T-helper 1 cell treated with Interleukin-12 subunit alpha and Interleukin-12 subunit beta and Interleukin-4 antibody, amounts not matched to agents 30 ng/mL and 1 ng/mL, for 36 hours (primary cell): Measurements from ENCODE around the gene SELENOF. TPM values are rescaled to one million over a fixed set of nuclear protein-coding genes. Genes with fewer than 3 reads are reported as not detected.
"Not testable (repeated sequence)": the region's sequence is repeated elsewhere in the genome, so short reads cannot be mapped to it uniquely, and the experiment has no call there.

ENCODE experiments used
- intact Hi-C: fragments of 100-400 bp; cut with micrococcal nuclease; formaldehyde crosslinking; loops from one replicate; pipeline ENCODE4 v1.15.1; 2024
- total RNA-seq: library from RNA; stranded (reverse); gene quantifications from 2 replicates; pipeline ENCODE4 v1.2.3, GENCODE V29; 2022

Gene SELENOF
- total RNA-seq, 1 donor from 2014 or later = 207 TPM

DNA sequence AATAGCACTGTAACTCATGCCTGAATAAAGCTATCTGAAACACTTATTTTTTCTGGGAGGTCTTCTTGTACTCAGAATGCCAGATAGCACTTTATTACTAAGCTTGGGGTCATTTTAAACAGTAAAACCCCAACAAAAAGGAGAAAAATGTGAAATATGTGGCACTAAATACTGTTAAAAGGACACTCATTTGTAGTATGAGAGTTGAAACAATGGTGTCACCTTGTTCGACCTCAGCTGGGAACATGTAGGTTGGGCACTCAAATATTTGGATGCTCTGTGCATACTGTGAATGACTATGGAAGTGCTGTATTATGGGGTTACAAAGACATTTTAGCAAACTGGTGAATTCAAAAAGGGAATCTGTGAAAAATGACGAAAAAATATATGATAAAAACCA lies 53.9 kb downstream of the SELENOF start:
- intact Hi-C loops = no loop called here

DNA sequence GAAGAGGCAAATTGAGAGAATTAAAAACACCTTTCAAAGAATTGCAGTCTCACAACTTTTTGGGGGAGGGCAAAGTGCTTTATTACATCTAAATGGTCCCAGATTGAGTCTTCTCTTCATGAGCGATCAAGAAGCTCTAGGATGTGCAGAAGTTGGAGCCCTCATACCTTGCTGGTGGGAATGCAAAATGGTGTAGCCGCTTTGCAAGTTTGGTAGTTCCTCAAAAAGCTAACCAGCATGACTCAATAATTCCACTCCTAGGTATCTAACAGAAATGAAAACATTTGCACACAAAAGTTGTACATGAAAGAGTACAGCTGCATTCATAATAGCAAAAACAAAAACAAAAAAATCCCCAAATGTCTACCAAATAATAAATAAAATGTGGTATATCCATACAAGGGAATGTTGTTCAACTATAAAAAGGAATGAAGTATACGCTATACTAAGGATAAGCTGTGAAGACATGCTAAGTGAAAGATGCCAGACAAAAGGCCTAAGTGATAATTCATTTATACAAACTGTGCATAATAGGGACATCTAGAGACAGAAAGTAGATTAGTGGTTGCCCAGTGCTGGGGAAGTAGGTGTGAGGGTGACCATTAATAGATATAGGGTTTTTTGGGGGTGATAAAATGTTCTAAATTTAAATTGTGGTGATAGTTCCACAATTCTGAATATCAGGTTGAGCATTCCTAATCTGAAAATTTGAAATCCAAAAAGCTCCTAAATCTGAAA lies 55.2 kb downstream of the SELENOF start:
- intact Hi-C loops = no loop called here

DNA sequence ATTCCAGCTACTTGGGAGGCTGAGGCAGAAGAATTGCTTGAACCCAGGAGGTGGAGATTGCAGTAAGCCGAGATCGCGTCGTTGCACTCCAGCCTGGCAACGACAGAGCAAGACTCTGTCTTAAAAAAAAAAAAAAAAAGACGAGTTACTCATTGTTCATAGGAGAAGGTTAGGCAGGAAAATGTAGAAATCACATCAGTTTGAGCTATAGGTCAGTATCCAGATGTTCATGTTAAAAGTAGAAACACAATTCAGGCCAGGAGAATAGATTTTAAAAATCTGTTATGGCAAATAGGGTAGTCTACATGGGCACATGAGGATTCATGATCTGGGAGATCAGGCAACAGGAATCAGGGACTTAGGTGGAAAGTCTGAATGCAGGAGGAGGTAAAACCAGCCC lies 57.7 kb downstream of the SELENOF start:
- intact Hi-C loops = no loop called here

DNA sequence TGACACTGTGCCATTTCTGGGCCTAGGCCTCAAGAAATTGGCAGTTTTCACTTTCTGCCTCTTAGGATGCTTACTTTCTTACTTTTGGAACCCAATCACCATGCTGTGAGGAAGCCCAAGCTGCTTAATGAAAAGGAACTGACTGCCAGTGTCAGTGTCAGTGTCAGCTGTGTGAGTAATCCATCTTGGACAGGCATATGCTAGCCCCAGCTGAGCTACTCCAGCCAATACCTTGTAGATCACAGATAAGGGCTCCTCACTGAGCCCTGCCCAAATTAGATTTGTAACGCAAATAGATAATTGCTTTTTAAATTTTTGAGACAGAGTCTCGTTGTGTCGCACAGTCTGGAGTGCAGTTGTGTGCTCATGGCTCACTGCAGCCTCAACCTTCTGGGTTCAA lies 59.6 kb downstream of the SELENOF start:
- intact Hi-C loops = no loop called here

DNA sequence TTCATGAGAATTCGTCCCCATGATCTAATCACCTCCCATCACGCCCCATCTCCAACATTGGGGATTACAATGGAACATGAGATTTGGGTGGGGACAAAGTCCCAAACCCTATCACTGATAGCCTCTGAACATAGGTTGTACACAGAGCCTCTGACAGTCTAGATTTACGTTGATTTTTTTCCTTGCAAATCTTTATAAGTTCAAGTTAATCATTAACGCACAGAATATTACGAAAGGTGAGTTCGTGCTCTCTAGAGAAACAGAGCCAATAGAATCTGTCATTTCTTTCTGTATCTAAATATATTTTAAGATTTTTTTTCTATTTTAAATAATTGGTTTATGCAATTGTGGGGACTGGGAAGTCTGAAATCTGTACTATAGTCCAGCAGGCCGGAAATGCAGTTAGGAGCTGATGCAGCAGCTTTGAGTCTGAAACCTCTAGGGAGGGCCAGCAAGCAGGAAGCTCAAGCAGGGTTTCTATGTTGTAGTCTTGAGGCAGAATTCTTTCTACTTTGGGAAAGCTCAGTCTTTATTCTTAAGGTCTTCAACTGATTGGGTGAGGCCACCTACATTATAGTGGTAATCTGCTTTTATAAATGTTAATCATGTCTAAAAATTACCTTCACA lies 61.0 kb downstream of the SELENOF start:
- intact Hi-C loops = no loop called here

DNA sequence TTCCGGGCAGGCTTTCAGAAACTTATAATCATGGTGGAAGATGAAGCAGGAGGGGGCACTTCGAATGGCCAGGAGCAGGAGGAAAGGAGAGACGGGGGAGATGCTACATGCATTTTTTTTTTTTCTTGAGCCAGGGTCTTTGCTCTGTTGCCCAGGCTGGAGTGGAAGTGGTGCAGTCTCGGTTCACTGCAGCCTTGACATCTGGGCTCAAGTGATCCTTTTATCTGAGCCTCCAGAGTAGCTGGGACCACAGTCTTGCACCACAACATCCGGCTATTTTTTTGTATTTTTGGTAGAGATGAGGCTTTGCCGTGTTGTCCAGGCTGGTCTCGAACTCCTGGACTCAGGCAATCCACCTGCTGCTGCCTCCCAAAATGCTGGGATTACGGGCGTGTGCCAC lies 61.6 kb downstream of the SELENOF start:
- intact Hi-C loops = no loop called here

DNA sequence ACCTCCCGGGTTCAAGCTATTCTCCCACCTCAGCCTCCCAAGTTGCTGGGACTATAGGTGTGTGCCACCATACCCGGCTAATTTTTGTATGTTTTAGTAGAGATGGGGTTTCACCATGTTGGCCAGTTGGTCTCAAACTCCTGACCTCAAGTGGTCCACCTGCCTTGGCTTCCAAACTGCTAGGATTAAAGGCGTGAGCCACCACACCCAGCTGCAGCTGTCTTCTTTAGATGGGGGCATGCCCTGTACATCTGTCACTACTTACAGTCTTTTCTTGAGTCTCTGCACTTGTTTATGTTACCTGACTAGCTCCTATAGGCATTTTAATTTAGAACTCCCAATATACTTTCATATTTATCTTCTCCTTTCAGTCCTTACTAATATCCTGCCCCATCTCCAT lies 64.2 kb downstream of the SELENOF start:
- intact Hi-C loops = no loop called here

DNA sequence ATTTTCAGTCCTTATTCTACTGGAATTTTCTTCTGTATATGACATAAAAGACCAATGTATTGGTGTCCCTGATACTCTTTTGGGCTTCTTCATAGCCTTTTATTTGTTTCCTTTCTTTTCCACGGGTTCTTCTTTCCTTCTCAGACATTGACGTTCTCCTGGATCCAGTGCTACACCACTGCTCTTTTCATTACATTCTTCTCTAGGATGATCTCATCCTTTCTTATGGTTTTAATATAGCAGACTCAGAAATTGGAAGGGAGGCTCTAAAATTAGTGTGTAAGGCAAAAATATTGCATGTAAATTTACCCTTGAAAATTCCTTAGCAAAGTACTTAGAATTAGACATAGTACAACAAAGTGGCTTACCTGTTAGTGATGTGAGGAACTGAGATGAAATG lies 65.3 kb downstream of the SELENOF start:
- intact Hi-C loops = no loop called here

DNA sequence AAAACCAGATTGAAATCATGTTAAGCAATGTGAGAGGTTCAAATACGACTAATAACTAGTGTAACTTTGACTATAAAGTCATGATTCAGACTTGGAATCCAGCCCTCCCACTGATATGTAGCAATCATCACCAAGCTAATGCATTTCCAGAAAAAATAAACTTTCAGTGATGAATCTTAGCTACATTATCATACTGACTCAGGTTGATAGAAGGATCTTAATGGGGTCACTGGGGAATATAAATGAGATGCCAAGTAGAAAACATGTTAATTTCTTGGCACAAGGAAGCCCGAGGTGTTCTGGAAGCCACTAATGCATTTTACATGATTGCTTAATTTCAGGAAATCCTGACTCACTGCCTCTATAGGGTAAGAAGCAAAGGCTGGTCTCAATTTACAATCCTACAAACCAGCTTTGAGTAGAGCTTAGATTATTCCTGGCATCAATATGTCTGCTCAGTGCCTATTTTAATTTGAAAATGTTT lies 67.7 kb downstream of the SELENOF start:
- intact Hi-C loops = no loop called here

DNA sequence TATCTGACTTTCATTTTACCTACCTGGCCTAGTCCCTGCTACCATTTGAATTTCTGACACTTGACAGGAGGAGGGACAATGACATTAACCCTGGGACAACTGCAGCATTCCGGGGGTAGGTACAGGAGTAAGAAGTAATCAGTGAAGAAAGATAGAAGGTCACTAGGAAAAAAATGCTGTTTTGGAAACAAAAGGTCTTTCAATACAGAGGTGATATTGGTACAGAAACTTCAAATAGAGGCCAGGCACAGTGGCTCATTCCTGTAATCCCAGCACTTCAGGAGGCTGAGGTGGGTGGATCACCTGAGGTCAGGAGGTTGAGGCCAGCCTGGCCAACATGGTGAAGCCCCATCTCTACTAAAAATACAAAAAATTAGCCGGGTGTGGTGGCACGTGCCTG lies 68.4 kb downstream of the SELENOF start:
- intact Hi-C loops = no loop called here

DNA sequence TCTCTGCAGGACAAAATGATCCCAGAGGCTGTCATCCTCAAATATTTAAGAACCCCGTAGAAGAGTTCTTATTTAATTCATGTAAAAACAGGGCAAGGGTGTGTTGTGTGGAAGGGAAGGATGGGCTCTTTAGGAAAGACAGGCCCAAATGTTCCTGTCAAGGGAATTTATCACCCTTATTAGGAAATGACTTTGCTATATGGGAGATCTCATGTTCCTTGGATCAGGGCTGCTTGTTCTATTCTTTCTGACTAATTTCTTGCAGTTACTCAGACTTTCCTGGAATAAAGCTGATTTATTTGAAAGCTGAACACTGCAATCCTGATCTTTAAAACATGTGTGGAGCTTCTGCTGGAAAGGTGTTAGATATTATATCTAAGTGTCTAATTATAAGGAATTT lies 72.8 kb downstream of the SELENOF start:
- intact Hi-C loops = no loop called here

DNA sequence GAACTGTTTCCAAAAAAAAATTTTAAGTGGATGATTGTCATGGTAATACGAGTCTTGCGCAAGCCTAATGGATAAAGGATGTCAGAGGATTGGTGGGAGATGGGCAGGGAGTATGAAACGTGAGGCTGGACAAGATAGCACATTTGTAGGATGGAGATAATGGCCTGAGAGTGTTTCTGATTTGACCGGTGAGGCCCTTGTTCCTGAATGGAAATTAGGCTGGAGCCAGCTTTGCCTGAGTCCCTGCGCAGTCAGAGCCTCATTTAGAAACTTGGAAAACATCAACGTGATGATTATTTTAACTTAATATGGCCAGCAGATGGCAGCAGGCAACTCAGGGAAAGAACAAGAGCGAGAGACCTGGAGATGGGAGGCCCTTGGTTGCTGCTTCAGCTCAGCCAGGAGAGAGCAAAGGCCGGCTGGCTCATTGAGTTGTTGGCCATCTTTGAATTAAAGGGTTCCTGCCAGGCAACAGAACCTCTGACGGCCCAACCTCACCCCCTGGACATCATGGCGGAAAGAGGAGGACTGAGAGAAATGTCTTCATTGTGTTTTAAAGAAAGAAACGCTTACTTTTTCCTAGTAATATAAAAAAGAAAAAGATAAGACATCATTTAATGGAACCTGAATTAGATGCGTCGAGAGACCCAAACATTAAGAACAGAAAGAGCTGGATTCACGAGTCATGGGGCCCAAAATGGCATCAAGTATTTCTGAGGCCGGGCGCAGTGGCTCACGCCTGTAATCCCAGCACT lies 80.3 kb downstream of the SELENOF start:
- intact Hi-C loops = loop anchor here (1.0 to 2.0 kb wide), 6 partner anchors 80 to 453 kb away; no protein-coding TSS in a partner anchor

DNA sequence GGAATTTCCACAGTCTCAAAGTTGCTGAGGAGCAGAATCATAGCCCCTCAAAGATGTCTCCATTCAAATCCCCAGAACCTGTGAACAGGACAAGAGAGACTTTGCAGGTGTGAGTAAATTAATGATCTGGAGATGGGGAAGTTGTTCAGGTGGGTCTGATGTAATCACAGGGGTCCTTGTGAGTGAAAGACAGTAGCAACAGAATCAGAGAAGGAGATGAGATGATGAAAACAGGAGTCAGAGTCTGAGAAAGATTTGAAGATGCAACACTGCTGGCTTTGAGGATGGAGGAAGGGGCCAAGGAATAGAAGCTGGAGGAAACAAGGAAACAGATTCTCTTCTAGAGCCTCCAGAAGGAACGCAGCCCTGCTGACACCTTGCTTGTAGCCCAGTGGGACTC lies 81.5 kb downstream of the SELENOF start:
- intact Hi-C loops = loop anchor here (2.0 kb wide), 1 partner anchor 452 kb away; no protein-coding TSS in a partner anchor

DNA sequence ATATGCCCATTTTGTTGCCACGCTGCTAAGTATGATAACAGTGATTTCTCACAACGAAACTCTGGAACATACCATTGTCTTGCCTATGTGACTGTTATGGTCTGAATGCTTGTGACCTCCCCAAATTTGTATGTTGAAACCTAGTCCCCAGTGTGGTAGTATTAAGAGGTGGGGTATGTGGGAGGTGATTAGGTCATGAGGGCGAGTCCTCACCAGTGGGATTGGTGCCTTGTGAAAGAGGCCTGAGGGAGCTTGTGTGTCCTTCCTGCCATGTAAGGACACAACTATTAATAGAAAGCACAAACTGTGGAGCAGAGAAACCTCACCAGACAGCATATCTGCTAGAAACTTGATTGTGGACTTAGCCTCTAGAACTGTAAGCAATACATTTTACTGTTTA lies 84.6 kb downstream of the SELENOF start:
- intact Hi-C loops = no loop called here

DNA sequence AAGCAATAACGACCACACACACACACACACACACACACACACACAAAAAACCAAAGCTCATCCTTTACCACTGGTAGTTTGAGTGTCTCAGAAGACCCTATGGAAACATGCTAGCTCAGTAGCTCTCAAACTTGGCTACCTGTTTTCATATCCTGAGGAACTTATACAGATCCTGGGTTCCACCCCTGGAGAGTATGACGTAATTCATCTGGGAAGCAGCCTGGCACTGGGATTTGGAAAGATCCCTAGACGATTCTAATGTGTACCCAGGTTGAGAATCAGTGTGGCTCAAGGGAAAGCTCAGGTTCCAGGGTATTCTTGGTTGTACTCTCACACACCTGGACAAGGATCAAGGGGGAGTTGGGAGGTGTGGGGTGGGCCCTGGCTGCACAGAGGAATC lies 85.9 kb downstream of the SELENOF start:
- intact Hi-C loops = no loop called here

DNA sequence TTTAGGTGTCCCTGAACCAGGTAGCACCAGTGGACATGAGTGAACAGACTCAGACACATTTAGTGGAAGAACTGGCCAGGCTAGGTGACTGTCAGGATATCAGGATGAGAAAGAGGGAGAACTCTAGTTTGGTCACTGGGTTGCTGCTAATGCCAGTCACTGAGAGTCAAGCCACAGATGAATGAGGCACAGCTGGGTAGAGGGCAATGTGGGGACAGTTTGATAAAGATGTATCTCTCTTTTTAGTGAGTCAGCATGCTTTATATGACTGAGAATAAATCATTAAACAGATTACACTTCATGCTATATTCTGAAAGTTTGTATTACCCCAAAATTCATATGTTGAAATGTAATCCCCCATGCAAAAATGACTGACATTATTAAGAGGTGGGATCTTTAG lies 87.1 kb downstream of the SELENOF start:
- intact Hi-C loops = no loop called here

DNA sequence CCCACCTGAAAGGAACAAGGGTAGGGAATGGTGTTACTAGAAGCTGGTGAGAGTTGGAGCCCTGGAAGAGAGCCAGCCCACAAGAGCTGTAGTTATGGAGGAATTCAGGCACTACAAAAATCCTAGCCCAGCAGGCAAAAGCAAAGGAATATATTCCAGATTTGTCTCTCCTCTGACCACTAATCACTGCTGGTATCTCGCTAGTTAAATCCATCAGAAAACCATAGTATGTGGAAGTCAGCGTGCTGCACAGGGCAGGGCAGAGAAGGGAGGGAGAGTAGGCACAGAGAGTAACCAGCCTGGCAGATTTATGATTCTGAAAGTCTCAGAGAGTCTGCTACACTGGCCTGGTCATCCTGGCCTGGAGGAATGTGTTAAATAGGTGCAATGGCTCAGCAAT lies 88.6 kb downstream of the SELENOF start:
- intact Hi-C loops = no loop called here

DNA sequence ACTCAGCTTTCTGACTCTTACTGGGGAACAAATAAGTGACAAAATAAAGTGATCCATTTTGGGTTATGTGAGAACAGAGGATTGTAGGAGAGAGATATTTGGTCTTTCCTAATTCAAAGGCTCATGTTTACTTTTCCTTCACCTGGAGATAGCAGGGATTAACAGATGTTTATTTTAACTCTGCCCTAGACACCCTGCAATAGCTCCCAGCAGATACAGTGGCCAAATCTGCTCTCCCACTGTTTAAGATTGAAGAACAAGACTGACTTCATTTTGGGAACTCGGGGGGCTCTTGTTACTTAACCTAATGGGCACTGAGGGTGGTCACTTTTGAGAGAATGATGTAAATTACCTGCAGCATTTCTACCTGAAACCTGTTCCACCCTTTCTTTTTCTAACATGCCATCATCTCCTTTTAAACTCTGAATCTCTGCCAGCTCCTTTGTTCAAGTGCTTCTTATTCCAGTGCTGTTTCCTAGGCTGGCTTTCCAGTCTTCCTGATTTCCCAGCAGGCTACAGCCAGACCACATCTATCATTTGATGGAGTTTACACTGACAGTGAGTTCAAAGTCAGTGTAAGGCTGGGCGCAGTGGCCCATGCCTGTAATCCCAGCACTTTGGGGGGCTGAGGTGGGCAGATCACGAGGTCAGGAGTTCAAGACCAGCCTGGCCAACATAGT lies 90.0 kb downstream of the SELENOF start:
- intact Hi-C loops = no loop called here

DNA sequence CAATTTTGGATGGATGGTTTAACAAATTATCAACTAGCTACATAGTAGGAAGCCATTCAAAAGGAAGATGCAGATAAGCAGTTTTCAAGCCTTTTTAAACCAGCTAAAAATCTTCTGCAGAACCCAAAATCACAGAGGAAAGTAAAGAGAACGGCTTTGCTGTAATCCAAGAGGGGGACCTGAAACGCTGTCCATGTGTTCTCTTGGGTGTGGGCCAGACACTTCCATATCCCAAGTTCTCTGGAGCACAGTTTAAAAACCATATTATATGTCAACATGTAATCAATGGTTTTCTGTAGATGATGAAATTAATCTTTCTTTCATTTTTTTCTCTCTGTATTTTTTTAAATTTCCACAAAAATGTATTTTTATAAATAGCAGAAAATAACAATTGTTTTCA lies 90.5 kb downstream of the SELENOF start:
- intact Hi-C loops = no loop called here

DNA sequence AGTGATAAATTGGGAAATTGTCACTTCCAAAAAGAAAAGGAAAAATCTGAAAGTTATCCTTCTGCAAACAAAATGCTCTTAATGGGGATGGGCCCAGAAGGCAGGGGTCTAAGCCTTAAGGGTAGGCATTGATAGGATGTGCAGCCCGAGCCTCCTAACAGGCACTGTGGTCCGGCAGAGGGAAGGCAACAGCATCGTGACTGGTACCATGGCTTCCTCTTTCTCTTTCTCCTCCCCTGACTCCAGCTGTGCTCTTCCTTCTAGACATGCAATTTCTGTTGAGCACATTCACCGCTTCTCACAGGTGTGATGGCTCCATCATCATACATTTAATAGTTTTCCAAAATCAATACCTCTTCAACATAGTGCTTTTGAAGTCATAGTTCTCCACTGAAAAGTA lies 91.5 kb downstream of the SELENOF start:
- intact Hi-C loops = no loop called here

DNA sequence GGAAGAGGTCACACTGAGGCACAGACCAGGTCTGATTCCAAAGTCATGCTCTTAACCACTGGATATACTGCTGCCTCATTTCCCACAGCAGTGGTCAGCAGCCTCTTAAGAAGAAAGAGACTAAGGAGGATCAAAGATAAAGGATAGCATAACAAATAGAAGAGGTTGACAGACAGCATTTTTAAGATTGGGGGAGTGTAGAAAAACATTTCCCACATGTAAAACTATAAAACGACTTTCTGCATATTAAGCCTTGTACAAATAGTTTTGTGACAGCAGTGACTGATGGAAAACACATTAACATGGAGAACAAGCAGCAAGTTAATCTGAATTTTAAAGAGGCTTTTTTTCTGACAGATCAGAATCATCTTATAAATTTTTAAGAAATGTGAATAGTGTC lies 92.0 kb downstream of the SELENOF start:
- intact Hi-C loops = no loop called here

DNA sequence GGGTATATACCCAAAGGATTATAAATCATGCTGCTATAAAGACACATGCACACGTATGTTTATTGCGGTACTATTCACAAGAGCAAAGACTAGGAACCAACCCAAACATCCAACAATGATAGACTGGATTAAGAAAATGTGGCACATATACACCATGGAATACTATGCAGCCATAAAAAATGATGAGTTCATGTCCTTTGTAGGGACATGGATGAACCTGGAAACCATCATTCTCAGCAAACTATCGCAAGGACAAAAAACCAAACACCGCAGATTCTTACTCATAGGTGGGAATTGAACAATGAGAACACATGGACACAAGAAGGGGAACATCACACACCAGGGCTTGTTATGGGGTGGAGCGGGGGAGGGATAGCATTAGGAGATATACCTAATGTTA lies 94.0 kb downstream of the SELENOF start:
- intact Hi-C loops = not testable (repeated sequence)
